Retinal pigment epithelial cell (primary cell): ENCODE data around the gene MED31.

Source experiments
- DNase-seq: peaks from one replicate; pipeline ENCODE4 v3.0.0-alpha.2; 2010; ENCODE audit warnings: low read depth
- H3K4me3 ChIP-seq: 2 replicates; pipeline ENCODE4 v1.5.1; 2011; ENCODE audit warnings: mild to moderate bottlenecking, low read length, control low read depth, moderate library complexity
- TF ChIP-seq, protein P1 (sequence below): conservative IDR thresholded peaks from 2 replicates; pipeline ENCODE4 v1.5.1; 2011; ENCODE audit warnings: low read depth, low read length, control low read depth, inconsistent platforms

Gene MED31

DNA sequence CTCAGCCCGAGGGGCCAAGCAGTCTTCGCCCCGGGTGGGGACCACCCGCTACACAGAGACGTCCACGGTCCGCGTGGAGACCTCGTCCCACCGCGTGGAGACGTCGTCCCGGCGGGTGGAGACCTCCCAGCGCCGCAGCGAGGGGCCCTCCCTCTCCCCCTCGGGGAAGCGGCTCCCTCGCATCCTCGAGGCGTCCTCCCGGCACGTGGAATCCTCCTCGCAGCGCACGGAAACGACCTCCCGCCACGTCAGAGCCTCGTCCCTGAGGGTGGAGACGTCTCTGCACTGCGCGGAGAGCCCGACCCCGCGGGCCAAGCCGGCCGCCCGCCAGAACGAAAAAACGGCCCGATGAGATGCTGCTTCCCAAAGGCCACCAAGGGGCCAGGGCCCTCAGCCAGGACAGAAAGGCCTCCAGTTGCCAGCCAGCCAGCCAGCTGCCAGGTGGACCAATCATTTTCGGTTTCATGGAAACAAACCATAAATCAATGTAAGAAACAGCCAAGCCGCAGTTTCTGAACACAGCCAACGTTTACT, 581 bp upstream of the MED31 start:
- no peak for DNase-seq
- TF ChIP-seq, protein P1, sequence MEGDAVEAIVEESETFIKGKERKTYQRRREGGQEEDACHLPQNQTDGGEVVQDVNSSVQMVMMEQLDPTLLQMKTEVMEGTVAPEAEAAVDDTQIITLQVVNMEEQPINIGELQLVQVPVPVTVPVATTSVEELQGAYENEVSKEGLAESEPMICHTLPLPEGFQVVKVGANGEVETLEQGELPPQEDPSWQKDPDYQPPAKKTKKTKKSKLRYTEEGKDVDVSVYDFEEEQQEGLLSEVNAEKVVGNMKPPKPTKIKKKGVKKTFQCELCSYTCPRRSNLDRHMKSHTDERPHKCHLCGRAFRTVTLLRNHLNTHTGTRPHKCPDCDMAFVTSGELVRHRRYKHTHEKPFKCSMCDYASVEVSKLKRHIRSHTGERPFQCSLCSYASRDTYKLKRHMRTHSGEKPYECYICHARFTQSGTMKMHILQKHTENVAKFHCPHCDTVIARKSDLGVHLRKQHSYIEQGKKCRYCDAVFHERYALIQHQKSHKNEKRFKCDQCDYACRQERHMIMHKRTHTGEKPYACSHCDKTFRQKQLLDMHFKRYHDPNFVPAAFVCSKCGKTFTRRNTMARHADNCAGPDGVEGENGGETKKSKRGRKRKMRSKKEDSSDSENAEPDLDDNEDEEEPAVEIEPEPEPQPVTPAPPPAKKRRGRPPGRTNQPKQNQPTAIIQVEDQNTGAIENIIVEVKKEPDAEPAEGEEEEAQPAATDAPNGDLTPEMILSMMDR = no peak
- peak overlapping the region; percentile 99 for H3K4me3 ChIP-seq

DNA sequence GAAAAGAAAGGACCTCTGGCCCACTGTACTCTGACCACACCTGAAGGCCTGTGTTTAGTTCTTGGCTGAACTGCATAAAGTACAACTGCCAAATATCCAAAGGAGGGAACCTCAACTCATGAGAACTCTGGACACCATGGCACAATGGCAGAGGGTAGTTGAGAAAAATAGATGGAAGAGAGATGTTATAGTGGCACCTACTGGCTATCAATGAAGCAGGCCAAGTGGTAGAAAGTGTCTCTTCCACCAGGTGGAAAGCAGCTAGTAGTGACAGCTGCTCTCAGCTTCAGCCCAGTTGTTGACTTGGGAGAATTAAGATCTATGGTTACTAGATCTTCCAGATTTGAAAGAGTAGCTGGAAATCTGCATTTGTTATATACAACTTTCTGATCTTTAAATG, 3.2 kb downstream of the MED31 start:
- TF ChIP-seq, protein P1 = no peak
- no peak overlapping the region for H3K4me3 ChIP-seq
- no peak for DNase-seq

DNA sequence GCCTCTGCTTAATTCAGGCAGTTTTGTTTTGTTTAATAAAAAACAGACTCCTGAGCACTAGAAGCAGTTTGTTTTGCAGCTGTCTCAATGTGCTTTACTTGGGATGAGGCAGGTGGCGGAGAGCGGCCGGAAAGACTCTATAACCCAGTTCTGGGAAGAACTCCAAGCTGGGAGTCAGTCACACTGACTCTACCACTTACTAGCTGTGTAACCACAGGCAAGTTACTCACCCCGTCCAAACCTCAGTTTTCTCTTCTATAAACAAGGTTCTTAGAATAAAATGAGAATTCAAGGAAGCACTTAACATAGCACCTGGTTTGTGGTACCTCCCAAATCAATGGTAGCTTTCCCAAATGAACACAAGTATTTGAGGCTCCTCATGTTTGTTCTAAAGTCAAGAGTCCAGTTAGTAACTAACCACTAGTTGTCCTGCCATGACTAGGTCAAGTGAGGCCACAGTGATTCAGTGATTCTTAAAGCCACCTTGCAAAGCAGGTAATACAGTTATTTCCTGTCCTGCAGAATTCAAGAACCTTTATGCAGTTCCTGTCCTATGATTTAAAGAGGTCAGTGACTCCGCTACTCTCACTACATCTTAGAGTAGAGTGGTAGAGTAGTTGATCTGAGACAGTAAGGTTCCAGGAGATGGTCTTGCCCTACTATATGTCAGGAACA, 7.8 kb downstream of the MED31 start:
- TF ChIP-seq, protein P1 = no peak
- no peak overlapping the region for H3K4me3 ChIP-seq
- DNase-seq = no peak

DNA sequence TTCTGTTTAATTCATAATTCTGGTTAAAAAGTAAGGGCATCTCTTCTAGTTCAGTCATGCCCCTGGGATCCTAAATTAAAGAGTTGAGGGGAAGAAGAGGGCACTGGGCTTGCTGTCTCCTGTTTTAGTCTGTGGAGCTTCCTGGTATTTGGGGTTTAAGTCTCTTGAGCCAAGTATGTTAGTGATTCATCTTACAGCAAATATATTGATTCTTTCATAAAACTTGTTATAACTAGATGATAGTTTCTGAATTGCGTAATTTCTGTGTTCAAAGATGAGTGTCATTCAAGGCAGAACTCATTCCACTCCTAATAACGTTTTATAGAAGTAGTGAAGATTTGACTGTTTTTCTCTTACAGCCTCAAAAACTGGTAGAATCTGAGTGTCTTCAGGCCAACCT, 8.8 kb downstream of the MED31 start:
- no peak for DNase-seq
- TF ChIP-seq, protein P1 = no peak
- no peak overlapping the region for H3K4me3 ChIP-seq

DNA sequence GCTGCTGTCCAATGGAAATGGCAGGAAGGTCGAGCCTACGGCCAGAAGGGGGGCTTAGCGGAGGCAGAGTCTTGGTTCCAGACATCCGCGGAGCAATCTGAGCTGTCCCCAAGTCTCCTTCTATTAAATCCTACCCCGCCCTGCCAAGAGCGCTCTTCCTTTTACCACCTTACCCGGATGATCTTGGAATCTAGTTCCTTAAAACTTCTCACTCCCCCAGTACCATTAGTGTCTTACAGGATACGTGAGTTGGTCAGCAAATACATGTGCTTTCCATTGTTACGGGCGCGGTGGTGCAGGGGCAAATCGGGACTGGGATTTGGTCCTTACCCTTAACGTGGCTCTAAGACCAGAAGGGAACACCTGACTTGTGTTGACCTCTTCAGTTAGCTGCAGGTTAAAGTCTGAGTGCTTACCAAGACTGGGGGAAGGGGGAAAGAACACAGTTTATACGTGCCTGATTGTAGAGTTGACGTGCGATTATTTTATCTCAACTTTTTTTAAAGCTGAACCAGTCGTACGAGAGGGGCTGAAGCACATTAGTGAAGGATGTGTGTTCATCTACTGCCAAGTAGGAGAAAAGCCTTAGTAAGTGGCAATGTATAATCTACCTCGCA, 10.1 kb downstream of the MED31 start:
- DNase-seq = no peak
- TF ChIP-seq, protein P1 = no peak
- H3K4me3 ChIP-seq = peak overlapping the region; percentile 96

DNA sequence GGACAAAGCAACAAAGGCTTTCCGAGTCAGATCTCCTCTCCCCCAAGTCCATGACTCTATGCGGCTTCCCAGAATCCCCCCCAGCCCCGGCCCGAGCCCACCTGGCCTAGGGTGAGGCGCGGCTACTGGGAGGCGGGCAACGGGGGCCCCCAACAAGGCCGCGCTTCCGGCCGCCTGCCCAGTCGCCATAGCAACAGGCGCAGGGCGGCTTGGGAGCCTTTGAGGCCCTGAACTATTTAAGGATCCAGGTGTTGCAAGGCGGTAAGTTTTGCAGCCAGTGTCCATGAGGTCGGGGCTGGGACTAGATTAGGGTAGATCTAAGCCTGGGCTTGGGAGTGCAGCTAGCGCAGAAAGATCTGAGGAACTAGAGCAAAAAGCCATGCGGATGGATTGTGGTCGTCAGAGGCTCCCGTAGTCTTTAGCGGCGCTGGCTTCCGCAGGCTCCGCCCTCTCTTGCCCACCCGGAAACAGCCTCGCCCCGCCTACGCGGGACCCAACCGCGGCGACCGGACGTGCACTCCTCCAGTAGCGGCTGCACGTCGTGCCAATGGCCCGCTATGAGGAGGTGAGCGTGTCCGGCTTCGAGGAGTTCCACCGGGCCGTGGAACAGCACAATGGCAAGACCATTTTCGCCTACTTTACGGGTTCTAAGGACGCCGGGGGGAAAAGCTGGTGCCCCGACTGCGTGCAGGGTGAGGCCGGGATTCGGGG, 10.7 kb downstream of the MED31 start, which contains the start of the genes KIAA0753 and TXNDC17:
Gene KIAA0753 (minus strand): TSS at position 176 of the 711 bp plus-strand sequence. CDS start 5,608 bp downstream, outside the sequence.
Gene TXNDC17 (plus strand): TSS at position 525 of the 711 bp plus-strand sequence. CDS start 23 bp downstream, at position 548.
- TF ChIP-seq, protein P1 = no peak
- peak within 1 kb of the TSS; percentile 96 for H3K4me3 ChIP-seq
- peak; percentile 66 for DNase-seq
